Astrocyte of the hippocampus (primary cell): Measurements from ENCODE around the gene C2orf72.
"Not testable (repeated sequence)": the region's sequence is repeated elsewhere in the genome, so short reads cannot be mapped to it uniquely, and the experiment has no call there.

ENCODE experiments used
- DNase-seq: peaks from one replicate; pipeline ENCODE4 v3.0.0; 2011; ENCODE audit warnings: low read depth, low spot score

Gene C2orf72

GRCh38 chr2:231013820-231014219 lies 23.5 kb upstream of the C2orf72 start:
- no peak for DNase-seq

- DNase-seq = peak; percentile 36
Observed at GRCh38 chr2:231015478-231015877, 21.8 kb upstream of the C2orf72 start.

- no peak for DNase-seq
Observed at GRCh38 chr2:231015926-231016325, 21.4 kb upstream of the C2orf72 start.

- no peak for DNase-seq
Observed at GRCh38 chr2:231016566-231017230, 20.6 kb upstream of the C2orf72 start.

- peak; percentile 22 for DNase-seq
Observed at GRCh38 chr2:231017231-231017598, 20.1 kb upstream of the C2orf72 start.

- DNase-seq = no peak
Observed at GRCh38 chr2:231018184-231018583, 19.1 kb upstream of the C2orf72 start.

- not testable (repeated sequence) for DNase-seq
Observed at GRCh38 chr2:231025059-231025458, 12.3 kb upstream of the C2orf72 start.

- DNase-seq = no peak
Observed at GRCh38 chr2:231028889-231029288, 8.4 kb upstream of the C2orf72 start.

GRCh38 chr2:231029563-231029962 lies 7.8 kb upstream of the C2orf72 start:
- DNase-seq = no peak

GRCh38 chr2:231030725-231031124 lies 6.6 kb upstream of the C2orf72 start:
- no peak for DNase-seq

- no peak for DNase-seq
Observed at GRCh38 chr2:231032575-231033140, 4.7 kb upstream of the C2orf72 start.

- no peak for DNase-seq
Observed at GRCh38 chr2:231033147-231034132, 3.9 kb upstream of the C2orf72 start.

GRCh38 chr2:231034291-231034882 lies 2.9 kb upstream of the C2orf72 start:
- no peak for DNase-seq

- no peak for DNase-seq
Observed at GRCh38 chr2:231036131-231036530, 1.2 kb upstream of the C2orf72 start.

GRCh38 chr2:231036578-231037106 lies 681 bp upstream of the C2orf72 start:
- no peak for DNase-seq

- DNase-seq = peak; percentile 48
Observed at GRCh38 chr2:231037731-231038482, 584 bp downstream of the C2orf72 start.

- DNase-seq = no peak
Observed at GRCh38 chr2:231038483-231039293, 1.4 kb downstream of the C2orf72 start.

- no peak for DNase-seq
Observed at GRCh38 chr2:231039294-231039664, 2.0 kb downstream of the C2orf72 start.

GRCh38 chr2:231039821-231040364 lies 2.6 kb downstream of the C2orf72 start:
- no peak for DNase-seq
